ENCODE results near the gene CENPM. TPM values are rescaled to one million over a fixed set of nuclear protein-coding genes. Genes with fewer than 3 reads are reported as not detected.
A peak's percentile ranks its signal among the peaks of the same experiment; 100 is the strongest.

The CENPM gene
- total and polyA plus RNA-seq, 10 of the 15 experiments (the other 5 are each of a cell fraction or from before 2014, with no cell fraction given): 36.7 to 212 (median 74.7) TPM

DNA sequence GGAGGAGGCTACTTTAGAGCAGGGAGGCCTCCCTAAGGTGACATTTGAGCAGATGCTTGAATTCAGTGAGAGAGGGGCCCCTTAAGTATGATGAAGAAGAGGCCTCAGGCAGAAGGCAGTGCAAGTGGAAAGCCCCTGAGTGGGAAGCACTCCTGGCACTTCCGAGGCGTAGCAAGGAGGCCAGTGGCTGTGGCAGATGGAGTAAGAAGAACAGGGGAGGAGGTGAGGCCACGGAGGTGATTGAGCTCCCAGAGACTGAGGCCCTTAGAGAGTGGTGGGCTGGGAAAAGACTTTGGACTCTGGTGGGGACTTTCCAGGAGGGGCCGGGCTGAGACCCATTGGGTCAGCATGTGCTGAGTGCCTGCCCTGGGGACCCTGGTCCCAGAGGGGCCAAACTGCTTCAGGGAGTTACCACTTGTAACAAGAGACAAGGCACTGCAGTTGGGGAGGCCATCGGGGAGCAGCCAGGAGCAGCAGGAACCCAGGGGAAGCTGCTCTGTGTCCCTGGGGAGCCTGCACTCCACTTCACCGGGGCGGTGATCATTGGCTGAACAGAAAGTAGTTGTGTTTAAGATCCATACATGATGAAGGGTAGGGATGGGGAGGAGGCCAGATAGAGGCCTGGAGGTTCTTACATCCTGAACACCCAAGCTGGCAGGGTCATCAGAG is 2.5 kb upstream of the CENPM start (continued):
- TF ChIP-seq, protein P1, sequence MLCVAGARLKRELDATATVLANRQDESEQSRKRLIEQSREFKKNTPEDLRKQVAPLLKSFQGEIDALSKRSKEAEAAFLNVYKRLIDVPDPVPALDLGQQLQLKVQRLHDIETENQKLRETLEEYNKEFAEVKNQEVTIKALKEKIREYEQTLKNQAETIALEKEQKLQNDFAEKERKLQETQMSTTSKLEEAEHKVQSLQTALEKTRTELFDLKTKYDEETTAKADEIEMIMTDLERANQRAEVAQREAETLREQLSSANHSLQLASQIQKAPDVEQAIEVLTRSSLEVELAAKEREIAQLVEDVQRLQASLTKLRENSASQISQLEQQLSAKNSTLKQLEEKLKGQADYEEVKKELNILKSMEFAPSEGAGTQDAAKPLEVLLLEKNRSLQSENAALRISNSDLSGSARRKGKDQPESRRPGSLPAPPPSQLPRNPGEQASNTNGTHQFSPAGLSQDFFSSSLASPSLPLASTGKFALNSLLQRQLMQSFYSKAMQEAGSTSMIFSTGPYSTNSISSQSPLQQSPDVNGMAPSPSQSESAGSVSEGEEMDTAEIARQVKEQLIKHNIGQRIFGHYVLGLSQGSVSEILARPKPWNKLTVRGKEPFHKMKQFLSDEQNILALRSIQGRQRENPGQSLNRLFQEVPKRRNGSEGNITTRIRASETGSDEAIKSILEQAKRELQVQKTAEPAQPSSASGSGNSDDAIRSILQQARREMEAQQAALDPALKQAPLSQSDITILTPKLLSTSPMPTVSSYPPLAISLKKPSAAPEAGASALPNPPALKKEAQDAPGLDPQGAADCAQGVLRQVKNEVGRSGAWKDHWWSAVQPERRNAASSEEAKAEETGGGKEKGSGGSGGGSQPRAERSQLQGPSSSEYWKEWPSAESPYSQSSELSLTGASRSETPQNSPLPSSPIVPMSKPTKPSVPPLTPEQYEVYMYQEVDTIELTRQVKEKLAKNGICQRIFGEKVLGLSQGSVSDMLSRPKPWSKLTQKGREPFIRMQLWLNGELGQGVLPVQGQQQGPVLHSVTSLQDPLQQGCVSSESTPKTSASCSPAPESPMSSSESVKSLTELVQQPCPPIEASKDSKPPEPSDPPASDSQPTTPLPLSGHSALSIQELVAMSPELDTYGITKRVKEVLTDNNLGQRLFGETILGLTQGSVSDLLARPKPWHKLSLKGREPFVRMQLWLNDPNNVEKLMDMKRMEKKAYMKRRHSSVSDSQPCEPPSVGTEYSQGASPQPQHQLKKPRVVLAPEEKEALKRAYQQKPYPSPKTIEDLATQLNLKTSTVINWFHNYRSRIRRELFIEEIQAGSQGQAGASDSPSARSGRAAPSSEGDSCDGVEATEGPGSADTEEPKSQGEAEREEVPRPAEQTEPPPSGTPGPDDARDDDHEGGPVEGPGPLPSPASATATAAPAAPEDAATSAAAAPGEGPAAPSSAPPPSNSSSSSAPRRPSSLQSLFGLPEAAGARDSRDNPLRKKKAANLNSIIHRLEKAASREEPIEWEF (IDR thresholded peaks at IDR 0.05; ENCODE audit: insufficient replicate concordance, low read depth, low read length): peak; percentile 94
- TF ChIP-seq, protein P2, sequence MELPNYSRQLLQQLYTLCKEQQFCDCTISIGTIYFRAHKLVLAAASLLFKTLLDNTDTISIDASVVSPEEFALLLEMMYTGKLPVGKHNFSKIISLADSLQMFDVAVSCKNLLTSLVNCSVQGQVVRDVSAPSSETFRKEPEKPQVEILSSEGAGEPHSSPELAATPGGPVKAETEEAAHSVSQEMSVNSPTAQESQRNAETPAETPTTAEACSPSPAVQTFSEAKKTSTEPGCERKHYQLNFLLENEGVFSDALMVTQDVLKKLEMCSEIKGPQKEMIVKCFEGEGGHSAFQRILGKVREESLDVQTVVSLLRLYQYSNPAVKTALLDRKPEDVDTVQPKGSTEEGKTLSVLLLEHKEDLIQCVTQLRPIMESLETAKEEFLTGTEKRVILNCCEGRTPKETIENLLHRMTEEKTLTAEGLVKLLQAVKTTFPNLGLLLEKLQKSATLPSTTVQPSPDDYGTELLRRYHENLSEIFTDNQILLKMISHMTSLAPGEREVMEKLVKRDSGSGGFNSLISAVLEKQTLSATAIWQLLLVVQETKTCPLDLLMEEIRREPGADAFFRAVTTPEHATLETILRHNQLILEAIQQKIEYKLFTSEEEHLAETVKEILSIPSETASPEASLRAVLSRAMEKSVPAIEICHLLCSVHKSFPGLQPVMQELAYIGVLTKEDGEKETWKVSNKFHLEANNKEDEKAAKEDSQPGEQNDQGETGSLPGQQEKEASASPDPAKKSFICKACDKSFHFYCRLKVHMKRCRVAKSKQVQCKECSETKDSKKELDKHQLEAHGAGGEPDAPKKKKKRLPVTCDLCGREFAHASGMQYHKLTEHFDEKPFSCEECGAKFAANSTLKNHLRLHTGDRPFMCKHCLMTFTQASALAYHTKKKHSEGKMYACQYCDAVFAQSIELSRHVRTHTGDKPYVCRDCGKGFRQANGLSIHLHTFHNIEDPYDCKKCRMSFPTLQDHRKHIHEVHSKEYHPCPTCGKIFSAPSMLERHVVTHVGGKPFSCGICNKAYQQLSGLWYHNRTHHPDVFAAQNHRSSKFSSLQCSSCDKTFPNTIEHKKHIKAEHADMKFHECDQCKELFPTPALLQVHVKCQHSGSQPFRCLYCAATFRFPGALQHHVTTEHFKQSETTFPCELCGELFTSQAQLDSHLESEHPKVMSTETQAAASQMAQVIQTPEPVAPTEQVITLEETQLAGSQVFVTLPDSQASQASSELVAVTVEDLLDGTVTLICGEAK (IDR thresholded peaks at IDR 0.05; ENCODE audit: borderline replicate concordance): no peak; the same call in 1 of the 2 replicates
- TF ChIP-seq SMAD1 (IDR thresholded peaks at IDR 0.05; ENCODE audit: low read depth, partially characterized antibody): no peak
- TF ChIP-seq, protein P3, sequence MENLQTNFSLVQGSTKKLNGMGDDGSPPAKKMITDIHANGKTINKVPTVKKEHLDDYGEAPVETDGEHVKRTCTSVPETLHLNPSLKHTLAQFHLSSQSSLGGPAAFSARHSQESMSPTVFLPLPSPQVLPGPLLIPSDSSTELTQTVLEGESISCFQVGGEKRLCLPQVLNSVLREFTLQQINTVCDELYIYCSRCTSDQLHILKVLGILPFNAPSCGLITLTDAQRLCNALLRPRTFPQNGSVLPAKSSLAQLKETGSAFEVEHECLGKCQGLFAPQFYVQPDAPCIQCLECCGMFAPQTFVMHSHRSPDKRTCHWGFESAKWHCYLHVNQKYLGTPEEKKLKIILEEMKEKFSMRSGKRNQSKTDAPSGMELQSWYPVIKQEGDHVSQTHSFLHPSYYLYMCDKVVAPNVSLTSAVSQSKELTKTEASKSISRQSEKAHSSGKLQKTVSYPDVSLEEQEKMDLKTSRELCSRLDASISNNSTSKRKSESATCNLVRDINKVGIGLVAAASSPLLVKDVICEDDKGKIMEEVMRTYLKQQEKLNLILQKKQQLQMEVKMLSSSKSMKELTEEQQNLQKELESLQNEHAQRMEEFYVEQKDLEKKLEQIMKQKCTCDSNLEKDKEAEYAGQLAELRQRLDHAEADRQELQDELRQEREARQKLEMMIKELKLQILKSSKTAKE (IDR thresholded peaks at IDR 0.05; ENCODE audit: low read depth, poor library complexity, severe bottlenecking): no peak
- TF ChIP-seq, protein P4, sequence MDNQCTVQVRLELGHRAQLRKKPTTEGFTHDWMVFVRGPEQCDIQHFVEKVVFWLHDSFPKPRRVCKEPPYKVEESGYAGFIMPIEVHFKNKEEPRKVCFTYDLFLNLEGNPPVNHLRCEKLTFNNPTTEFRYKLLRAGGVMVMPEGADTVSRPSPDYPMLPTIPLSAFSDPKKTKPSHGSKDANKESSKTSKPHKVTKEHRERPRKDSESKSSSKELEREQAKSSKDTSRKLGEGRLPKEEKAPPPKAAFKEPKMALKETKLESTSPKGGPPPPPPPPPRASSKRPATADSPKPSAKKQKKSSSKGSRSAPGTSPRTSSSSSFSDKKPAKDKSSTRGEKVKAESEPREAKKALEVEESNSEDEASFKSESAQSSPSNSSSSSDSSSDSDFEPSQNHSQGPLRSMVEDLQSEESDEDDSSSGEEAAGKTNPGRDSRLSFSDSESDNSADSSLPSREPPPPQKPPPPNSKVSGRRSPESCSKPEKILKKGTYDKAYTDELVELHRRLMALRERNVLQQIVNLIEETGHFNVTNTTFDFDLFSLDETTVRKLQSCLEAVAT (IDR thresholded peaks at IDR 0.05): no peak; the same call in none of the 2 replicates
- TF ChIP-seq BCL11A (IDR thresholded peaks at IDR 0.05; ENCODE audit: low read depth, low read length): no peak
- TF ChIP-seq HCFC1 (IDR thresholded peaks at IDR 0.05; ENCODE audit: low read length): no peak
- peak; percentile 44 for TF ChIP-seq ATF7 (IDR thresholded peaks at IDR 0.05; ENCODE audit: low read depth)
- TF ChIP-seq POU2F2 (IDR thresholded peaks at IDR 0.05; ENCODE audit: borderline replicate concordance, low read depth, low read length): no peak
- TF ChIP-seq POLR2AphosphoS5 (IDR thresholded peaks at IDR 0.05; ENCODE audit: low read length): peak; percentile 47; the same call in 1 of the 2 replicates
- TF ChIP-seq, protein P5, sequence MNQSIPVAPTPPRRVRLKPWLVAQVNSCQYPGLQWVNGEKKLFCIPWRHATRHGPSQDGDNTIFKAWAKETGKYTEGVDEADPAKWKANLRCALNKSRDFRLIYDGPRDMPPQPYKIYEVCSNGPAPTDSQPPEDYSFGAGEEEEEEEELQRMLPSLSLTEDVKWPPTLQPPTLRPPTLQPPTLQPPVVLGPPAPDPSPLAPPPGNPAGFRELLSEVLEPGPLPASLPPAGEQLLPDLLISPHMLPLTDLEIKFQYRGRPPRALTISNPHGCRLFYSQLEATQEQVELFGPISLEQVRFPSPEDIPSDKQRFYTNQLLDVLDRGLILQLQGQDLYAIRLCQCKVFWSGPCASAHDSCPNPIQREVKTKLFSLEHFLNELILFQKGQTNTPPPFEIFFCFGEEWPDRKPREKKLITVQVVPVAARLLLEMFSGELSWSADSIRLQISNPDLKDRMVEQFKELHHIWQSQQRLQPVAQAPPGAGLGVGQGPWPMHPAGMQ (IDR thresholded peaks at IDR 0.05; ENCODE audit: borderline replicate concordance): no peak
- peak; percentile 36; the same call in 1 of the 2 replicates for TF ChIP-seq RUNX3 (IDR thresholded peaks at IDR 0.05; ENCODE audit: low read length)
- TF ChIP-seq ZNF24 (IDR thresholded peaks at IDR 0.05): no peak
- TF ChIP-seq EZH2 (IDR thresholded peaks at IDR 0.05; ENCODE audit: borderline replicate concordance, control insufficient read depth, low read depth, low read length): no peak

Measured in GM12878 (cell line).